ENCODE results near the gene KRT77.
"Not testable (repeated sequence)": the region's sequence is repeated elsewhere in the genome, so short reads cannot be mapped to it uniquely, and the experiment has no call there.

KRT77 gene

DNA sequence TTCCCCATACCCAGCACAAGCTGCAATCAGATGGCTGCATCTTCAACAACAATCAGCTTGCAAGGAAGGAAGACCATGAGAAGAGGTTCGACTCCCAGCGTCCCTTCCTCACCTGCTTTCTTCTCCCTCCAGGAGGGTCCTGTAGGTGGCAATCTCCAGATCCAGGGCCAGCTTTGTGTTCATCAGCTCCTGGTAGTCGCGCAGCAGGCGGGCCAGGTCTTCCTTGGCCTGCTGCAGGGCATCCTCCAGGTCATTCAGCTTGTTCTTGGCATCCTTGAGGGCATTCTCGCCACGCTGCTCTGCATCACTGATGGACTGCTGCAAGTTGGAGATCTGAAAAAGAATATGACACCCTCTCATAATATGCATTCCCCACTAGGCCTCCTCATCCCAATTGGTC lies 27.2 kb downstream of the KRT77 start:
- DNase-seq (ENCODE audit: low read depth in 2 of 2), result no peak

DNA sequence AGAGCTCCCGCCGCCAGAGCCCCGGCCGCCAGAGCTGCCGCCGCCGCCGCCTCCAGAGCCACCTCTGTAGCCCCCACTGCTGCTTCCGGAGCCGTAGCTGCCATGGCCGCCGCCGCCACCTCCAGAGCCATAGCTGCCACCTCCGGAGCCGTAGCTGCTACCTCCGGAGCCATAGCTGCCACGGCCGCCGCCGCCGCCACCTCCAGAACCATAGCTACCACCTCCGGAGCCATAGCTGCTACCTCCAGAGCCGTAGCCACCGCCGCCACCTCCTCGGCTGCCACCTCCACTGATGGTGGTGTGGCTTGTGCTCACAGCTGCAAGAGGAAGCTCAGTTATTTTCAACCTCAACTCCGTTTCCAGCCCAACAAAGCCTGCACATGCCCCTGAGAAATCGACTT lies 28.0 kb downstream of the KRT77 start:
- DNase-seq (ENCODE audit: low read depth in 2 of 2), result no peak

DNA sequence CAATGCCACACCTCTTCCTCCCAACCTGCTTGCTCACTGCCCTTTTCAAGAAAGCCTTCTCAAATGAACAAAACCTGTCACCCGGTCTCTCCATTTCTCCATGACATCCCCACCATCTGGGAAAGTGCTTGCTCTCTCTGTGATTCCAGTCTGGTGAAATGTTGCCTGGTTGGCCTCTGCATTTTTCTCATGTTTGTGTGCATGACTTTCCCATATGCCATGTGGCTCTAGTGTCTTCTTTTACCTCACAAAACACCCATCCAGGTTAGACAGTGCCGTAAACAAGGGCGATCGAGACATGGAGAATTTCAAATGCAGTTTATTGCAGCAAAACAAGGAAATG lies 28.9 kb downstream of the KRT77 start:
- no peak for DNase-seq (ENCODE audit: low read depth in 2 of 2)

DNA sequence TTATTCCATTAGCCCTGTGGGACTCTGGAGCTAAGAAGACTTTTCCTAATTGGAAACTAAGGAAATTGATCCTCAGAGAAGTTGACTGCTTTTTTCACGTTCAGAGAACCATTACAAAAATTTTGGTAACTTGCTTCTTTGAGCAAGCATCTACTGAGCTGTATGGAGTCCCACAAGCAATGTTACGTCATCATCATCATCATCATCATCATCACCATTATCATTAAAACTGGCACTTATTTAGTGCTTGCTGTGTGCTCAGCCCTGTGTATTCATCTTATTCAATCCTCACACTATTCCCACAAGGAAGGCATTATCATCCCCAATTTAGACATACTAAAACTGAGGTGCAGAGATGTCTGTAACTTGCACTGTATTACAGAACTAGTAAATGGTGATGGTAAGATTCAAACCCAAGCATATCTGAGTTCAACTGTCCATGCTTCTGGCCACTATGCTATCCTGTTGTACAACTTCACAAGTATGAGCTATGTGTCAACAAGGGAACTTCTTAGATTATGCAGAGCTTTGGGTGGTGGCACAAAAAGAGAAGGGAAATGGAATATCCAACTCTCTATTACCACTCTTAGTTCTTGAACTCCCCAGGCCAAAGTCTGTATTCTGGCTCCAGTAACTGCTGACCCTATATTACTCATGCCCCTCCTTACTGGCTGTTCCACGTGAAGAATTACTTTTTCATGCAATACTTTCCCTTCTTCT lies 29.5 kb downstream of the KRT77 start:
- DNase-seq (ENCODE audit: low read depth in 2 of 2), result no peak

DNA sequence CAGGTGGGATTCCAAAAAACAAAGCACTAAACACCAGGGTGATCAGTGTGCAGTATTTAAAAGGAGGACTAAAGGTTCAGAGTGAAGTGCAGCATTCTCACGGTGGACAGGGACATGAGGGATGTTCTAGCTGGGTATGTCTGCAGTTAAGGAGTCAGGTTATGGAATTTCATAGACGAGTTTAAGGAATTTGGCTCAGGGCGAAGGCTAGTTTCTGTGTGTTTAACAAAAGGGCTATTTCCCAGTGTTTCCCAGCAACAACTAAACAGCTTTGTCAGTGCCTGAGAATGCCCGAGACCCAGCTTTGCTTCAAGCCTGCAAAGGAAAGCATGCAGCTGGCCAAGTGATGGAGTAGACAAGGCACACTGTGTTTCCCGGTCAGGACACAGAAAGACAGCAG lies 30.1 kb downstream of the KRT77 start:
- no peak for DNase-seq (ENCODE audit: low read depth in 2 of 2)

DNA sequence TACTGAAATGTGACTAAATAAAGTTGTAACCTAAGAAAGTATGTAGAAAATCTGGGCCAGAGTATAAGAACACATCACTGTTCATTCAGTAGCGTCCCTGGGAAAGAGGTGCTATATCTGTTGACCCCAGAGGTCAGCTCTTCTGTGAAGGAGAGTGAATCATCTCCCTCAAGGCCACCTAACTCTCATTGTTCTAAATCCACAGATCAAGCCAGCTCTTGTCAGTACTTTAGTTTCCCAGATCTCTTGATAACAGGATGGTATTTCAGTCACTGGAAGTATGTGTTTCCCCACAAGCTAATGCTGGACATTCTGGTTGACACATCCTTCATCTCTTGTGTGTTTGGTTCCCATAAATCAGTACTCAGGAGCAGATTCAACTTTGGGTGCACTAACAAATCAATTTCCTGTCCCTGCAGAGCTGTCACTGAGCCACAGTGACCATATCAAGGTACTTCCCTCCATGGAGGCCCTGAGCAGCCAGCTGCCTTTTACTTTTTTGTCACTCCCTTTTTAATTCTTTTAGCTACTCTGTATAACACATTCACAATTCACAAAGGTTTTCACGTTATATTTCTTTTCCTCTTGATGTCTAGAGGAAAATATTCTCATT lies 30.9 kb downstream of the KRT77 start:
- no peak for DNase-seq (ENCODE audit: low read depth in 2 of 2)

DNA sequence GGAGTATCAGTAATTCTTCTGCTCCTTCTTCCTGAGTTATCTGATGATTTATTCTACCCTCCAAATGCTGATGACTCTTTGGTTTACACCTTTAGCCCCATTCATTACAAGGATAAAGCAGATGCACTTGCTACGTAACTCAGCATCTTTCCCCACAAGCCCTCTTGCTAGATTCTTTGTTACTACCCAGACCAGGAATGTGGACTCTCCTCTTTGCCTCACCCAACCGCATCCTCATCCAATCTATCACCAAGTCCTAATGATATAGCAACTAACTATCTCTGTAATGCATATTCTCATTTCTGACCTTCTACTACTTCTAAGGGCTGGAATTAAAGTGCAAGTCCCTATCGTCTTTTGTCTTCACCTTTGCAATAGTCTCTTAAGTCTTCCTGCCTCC lies 32.4 kb downstream of the KRT77 start:
- DNase-seq (ENCODE audit: low read depth in 2 of 2), result no peak

DNA sequence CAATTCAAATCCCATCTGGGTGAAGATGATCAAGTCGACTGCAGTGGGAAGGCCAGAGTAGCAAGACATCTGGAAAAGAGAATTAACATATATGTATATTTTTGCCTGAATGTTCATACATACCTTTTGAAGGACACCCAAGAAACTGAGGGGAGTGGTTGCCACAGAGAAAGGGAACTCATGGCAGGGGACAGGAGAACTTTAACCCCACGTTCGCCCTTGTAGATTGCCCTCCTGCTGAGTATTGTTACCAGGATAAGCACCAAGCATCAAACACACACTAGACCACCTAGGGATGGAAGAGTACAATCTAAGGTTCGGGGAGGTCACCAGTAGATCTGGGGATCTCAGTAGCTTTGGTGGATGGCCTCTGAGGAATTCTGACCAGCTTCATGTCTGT lies 32.8 kb downstream of the KRT77 start:
- no peak for DNase-seq (ENCODE audit: low read depth in 2 of 2)

DNA sequence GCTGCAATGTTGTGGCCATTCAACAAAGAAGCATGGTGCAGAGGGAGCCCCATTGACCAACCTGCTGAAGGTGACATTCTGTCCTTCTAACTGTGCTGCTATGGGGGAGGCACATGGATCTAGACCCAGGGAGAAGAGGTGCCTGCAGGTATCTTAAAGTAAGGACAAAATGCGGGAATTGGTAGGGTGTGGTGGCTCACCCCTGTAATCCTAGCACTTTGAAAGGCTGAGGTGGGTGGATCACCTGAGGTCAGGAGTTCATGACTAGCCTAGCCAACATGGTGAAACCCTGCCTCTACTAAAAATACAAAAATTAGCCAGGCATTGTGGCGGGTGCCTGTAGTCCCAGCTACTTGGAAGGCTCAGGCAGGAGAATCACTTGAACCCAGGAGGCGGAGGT lies 33.4 kb downstream of the KRT77 start:
- DNase-seq (ENCODE audit: low read depth in 2 of 2), result not testable (repeated sequence)

DNA sequence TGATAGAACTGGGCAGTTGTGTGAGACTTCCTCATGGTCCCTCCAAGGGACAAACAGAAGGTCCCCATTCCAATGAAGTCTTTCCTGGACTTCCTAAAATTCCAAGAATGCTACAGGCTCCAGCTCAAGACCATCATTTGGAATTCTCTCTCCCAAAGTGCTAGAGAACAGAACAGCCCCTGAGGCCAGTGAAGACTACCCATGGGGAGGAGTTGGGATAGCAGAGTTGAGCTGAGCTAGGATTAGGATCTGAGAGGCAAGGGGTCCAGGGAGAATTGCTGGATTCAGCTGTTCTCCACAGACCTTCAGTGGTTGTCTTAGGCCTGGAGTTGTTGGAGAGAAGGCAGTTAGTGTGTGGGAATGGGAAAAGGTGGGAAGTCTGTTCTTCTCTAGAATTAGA lies 33.9 kb downstream of the KRT77 start:
- DNase-seq (ENCODE audit: low read depth in 2 of 2), result no peak

DNA sequence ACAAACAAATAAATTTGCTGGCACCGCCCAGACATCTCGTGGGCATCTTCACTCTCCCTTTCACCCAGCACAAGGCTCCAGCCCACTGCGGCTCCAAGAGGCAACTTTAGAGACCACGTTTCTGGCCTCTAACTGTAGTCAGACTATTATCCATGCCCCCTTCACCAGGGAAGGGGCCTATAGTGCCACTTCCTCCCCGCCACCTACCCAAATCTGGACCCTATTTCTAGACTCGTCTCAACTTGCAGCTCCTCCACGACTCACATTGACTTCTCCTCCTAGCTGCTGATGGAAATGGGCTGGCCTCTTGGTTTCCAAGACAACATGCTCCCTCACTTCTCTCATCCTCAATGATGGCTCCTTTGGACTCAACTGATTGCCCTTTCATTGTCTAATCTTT lies 35.4 kb downstream of the KRT77 start:
- no peak for DNase-seq (ENCODE audit: low read depth in 2 of 2)

DNA sequence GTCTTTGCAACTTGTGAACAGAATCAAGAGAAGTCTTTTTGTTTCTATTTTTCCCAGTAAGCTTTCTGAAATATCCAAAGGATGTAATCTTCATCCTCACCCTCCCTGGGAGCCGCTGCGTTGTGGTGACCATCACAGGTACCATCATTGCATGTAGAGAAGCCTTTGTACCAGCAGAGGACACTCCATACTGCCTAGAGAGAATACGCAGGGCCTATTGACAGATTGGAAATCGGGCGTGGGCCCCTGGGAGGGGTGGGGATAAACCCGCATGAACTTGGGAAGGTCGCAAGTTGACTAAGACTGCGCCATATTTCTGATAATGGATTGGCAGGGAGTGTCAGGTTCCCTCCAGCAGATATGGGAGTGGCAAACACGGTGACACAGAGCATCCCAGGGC lies 35.8 kb downstream of the KRT77 start:
- DNase-seq (ENCODE audit: low read depth in 2 of 2), result no peak

DNA sequence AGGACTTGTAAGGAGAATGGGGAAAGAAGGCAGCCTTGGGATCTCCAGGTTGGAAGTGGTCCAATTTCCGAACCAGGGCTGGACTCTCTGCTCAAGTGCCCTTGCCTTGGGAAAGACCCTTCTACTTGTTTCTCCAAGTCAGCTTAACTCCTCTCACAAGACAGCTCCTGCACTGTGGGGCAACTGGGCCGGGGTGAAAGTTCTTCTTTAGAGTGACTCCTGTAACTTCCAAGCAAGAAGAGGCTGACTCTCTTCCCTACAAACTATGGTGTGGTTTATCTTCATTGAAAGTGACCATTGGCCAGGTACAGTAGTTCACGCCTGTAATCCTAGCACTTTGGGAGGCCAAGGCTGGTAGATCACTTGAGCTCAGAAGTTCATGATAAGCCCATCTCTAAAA lies 36.9 kb downstream of the KRT77 start:
- no peak for DNase-seq (ENCODE audit: low read depth in 2 of 2)

DNA sequence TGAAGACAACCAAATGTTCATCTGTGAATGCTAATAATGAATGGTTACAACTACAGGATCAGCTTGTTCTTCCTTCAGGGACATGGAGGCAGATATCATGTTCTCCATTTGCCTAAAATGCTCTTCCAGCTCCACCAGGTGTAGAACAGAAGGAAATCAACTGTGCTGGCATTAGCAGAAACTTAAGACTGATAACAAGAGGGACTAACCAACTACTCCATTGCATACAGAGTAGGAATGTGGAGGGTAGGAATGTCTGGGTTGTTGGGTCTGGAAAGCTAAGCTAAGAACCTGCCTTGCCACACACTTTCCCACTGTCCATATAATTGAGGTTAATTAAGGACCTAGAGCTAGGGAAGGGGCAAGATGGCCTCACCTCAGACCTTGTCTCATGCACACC lies 39.9 kb downstream of the KRT77 start:
- DNase-seq (ENCODE audit: low read depth in 2 of 2), result no peak

DNA sequence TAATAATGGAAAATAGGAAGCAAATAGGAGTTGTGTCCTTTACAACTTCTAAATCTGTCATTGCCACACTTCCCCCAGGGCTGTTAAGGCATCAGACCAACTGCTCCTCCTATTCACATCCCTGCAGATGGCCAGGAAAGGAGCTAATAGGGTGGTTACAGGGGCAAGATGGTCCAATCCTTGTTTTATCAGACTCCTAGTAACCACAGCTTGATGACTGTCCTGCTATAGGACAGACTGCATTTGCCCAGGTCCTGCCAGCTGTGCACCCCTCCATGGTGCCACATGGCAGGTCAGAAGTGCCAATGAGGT lies 40.5 kb downstream of the KRT77 start:
- DNase-seq (ENCODE audit: low read depth in 2 of 2), result no peak

DNA sequence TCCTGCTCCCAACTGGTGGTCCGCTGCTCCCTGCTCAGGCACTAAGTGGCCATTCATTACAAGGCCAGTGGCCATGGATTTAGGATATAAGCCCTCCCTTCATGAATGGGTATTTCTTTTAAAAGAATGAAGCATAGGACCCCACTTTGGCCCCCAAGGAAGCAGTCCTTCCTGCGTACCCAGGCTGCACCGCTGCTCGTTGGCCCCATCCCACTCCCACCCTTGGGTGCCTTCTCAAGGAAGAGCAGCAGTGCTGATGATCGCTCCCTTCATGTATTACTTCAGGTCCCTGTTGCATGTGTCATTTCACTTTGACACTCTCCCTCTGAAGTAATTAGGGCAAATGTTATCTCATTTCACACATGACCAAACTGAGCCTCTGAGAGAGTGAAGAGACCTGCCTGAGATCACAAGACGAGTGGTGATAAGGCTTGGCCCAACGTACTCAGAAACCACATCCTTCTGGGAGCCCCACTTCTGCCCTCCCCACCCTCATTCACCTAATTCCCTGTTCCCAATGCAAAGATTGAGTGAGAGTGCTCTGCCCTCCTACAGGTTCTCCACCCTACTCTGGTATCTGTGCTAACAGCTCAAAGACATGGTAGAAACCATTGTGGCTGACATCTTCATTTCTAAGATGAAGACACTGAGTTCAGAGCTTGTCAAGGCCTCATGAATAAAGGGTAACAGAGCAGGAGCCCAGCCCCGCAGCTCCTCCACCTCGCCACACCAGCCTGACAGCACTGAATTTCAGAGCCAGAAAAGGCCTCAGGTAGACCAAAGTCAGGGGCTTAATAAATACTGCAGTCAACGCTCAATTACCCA lies 41.0 kb downstream of the KRT77 start:
- DNase-seq (ENCODE audit: low read depth in 2 of 2), result no peak

DNA sequence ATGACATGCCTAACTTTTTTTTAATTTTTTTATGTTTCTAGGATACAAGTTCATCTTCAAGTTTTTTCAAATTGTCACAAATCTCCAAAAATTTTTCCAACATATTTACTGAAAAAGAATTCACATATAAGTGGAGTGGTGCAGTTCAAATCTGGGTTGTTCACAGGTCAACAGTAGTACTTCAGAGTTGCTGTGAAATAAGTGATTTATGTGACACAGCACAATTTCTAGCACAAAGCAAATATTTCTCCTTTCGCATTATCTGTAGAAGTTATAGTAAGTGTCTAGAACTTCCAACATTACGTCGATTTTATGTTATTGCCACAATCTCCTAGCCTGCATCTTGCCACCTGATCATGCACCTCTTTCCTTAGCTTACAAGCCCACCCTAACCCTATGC lies 41.7 kb downstream of the KRT77 start:
- no peak for DNase-seq (ENCODE audit: low read depth in 2 of 2)

DNA sequence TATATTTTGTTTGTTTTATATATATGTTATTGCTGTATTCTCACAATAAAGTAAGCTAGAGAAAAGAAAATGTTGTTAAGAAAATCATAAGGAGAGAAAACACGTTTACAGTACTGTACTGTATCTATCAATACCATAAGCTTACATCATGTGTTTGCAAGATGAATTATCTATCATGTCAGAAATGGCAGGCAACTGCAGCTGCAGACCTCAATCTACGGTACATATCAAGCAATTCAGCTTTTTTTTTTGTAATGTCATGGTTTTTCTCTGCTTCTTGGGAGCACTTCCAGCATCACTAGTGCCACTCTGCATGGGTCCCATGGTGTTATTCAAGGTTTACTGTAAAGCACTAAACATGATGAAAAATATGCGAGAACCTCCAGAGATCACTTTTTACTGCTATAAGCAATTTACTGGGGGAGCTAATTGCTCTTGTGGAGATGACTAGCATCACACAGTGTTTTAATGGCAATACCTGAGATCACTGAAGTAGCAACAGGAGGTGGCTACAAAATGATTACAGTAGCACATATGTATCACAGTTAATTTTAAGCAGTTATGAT lies 42.3 kb downstream of the KRT77 start:
- DNase-seq (ENCODE audit: low read depth in 2 of 2), result no peak

DNA sequence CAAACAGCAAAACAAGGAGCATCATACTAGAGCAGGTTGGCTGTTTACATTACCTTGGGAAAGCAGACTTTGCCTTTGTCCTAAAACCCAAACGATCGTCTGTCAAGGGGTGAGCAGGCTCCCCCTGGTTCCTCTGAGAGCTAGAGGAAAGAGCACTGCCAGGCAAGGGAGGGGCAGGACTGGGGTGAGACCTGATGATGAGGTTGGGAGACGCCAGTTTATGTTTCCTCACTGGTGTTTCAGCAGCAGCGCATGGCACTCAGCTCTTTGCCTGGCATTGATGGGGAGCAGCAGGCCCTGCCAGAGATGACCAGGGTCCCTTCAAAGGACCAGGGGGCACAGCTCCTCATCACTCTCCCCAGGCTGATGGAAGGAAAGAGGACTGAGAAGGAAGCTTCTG lies 43.4 kb downstream of the KRT77 start:
- DNase-seq (ENCODE audit: low read depth in 2 of 2), result no peak

DNA sequence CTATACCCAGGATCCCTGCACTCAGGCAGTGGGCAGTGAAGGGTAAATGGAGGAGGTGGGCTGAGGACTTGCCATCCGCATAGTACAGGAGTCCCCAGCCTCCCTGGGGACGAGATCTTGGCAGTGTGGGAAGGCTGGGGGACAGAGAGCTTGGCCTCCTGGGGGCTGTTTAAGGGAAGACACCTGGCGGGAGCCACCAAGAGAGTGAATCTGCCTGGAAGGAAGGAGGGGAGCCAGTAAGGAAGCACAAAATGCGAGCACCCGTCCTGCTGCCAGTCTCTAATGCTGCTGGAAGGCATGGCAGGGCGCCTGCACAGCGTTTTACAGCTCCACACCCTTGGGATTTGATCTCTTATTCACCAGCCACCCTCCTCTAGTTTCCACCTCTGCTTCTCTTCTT lies 43.9 kb downstream of the KRT77 start:
- DNase-seq (ENCODE audit: low read depth in 2 of 2), result no peak

DNA sequence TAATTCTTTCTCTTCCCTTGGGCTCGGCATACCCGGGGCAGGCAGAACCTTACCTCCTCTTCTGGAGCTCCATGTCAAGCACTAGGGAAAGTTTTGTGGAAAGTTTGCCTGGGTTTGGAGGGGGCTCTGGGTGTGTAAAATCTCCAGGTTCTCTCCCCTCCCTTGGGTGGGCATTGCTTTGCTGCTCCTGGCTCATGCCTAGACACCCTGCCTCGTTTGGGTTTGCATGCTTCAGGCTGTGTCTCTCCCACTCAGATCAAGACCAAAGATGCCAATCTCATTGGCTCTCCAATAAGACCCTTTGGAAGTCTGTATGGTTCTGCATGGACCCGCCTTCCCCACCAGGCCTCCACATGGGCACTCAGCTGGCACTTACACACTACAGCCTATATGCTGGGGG lies 45.1 kb downstream of the KRT77 start:
- no peak for DNase-seq (ENCODE audit: low read depth in 2 of 2)

DNA sequence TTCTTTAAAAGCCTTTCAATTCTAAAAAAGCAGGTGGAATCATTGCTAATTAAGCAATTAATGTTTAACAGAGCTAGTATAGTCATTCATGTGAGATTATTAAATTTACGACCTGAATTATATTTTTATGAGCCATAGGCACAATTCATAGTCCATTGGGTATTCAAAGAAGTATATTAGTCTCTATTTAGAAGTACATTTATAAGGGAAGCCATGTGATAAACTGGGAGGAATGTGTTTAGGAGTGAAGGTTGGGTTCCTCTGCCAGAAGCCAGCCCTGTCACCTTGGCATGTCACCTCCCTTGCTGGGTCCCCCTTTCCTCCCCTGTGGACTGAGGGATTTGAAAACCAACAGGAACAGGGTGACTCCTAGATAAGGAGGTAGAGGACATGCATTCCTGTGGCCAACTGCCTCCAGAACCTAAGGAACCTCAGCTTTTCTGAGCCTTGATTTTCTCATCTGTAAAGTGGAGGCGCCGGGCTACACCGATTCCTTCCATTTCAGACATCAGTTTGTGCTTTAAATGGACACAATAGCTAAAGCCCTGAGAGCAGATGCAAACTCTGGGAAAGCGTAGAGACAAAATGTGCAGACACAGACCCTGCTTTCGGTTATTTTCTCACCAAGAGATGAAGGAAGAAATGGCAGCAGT lies 45.9 kb downstream of the KRT77 start:
- DNase-seq (ENCODE audit: low read depth in 2 of 2), result no peak

DNA sequence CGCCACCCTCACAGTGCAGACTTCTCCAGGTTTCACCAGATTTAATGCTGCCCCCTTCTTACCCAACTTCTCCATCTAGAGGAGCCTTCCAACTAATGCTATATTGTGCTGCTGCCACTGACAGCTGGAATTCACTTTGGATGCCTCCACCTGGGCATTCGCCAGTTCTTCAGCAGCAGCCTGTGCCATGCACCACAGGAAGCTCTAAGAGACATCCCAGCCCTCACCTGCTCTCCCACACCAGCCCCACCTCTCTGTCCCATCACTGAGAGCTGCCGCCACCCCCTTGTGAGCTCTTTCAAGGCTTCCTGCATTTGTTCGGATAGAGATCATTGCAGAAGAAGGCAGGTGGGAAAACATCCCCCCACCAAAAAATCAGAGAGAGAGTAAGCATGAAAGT lies 46.7 kb downstream of the KRT77 start:
- DNase-seq (ENCODE audit: low read depth in 2 of 2), result no peak

Data from stimulated activated CD4-positive, alpha-beta T cell treated with anti-CD3 and anti-CD28 coated beads, Interleukin-12 subunit alpha, Interleukin-12 subunit beta, amount 100 ng/mL, for 24 hours (primary cell).